Osteoblast (primary cell): ENCODE measurements around the gene SPPL2C. TPM values are rescaled to one million over a fixed set of nuclear protein-coding genes. Genes with fewer than 3 reads are reported as not detected.
A peak's percentile ranks its signal among the peaks of the same experiment; 100 is the strongest.

Experiments
- DNase-seq: peaks from one replicate; pipeline ENCODE4 v3.0.0; 2011; ENCODE audit warnings: low spot score, mixed read lengths; ENCODE audit not compliant: insufficient read length; ENCODE audit errors: missing footprints
- H2AFZ ChIP-seq: 2 replicates; pipeline ENCODE4 v1.6.0; 2011; ENCODE audit warnings: mild to moderate bottlenecking, low read length
- H3K27ac ChIP-seq: 2 replicates; pipeline ENCODE4 v1.5.1; 2011; ENCODE audit warnings: mild to moderate bottlenecking, low read depth, low read length, moderate library complexity
- H3K27me3 ChIP-seq: 2 replicates; pipeline ENCODE4 v1.6.0; 2012; ENCODE audit warnings: mild to moderate bottlenecking, control low read depth, inconsistent platforms, low read length, moderate library complexity; ENCODE audit not compliant: insufficient read depth
- H3K36me3 ChIP-seq: 2 replicates; pipeline ENCODE4 v1.5.1; 2011; ENCODE audit warnings: mild to moderate bottlenecking, low read length, control low read depth, moderate library complexity; ENCODE audit not compliant: insufficient read depth
- H3K4me1 ChIP-seq: 2 replicates; pipeline ENCODE4 v1.5.1; 2011; ENCODE audit warnings: mild to moderate bottlenecking, low read length, control low read depth, moderate library complexity; ENCODE audit not compliant: insufficient read depth
- H3K4me2 ChIP-seq: 2 replicates; pipeline ENCODE4 v1.6.0; 2011; ENCODE audit warnings: mild to moderate bottlenecking, low read length; ENCODE audit not compliant: insufficient read depth
- H3K4me3 ChIP-seq: fragments of 200-600 bp; sonication (generic); 3 replicates; pipeline ENCODE4 v1.5.1; 2012; ENCODE audit warnings: mild to moderate bottlenecking, low read length, inconsistent platforms; ENCODE audit not compliant: insufficient read depth
- H3K79me2 ChIP-seq: 2 replicates; pipeline ENCODE4 v1.6.0; 2012; ENCODE audit warnings: mild to moderate bottlenecking, low read length, control low read depth, inconsistent platforms; ENCODE audit not compliant: insufficient read depth
- H3K9me3 ChIP-seq: 2 replicates; pipeline ENCODE4 v1.5.1; 2011; ENCODE audit warnings: low read depth, low read length, control low read depth
- H4K20me1 ChIP-seq: 2 replicates; pipeline ENCODE4 v1.6.0; 2012; ENCODE audit warnings: mild to moderate bottlenecking, low read length, control low read depth; ENCODE audit not compliant: insufficient read depth
- total RNA-seq: library from RNA; depleted of rRNA; stranded (reverse); fragments of >200 nt; gene quantifications from 2 replicates; pipeline ENCODE4 v1.2.3, GENCODE V29; 2012
- TF ChIP-seq, protein P1 (sequence below): IDR thresholded peaks from 2 replicates; pipeline ENCODE4 v1.5.1; 2011; ENCODE audit warnings: mild to moderate bottlenecking, low read depth, low read length, moderate library complexity; ENCODE audit errors: extremely low read depth

The SPPL2C gene
- total RNA-seq, 1 donor = not detected

DNA sequence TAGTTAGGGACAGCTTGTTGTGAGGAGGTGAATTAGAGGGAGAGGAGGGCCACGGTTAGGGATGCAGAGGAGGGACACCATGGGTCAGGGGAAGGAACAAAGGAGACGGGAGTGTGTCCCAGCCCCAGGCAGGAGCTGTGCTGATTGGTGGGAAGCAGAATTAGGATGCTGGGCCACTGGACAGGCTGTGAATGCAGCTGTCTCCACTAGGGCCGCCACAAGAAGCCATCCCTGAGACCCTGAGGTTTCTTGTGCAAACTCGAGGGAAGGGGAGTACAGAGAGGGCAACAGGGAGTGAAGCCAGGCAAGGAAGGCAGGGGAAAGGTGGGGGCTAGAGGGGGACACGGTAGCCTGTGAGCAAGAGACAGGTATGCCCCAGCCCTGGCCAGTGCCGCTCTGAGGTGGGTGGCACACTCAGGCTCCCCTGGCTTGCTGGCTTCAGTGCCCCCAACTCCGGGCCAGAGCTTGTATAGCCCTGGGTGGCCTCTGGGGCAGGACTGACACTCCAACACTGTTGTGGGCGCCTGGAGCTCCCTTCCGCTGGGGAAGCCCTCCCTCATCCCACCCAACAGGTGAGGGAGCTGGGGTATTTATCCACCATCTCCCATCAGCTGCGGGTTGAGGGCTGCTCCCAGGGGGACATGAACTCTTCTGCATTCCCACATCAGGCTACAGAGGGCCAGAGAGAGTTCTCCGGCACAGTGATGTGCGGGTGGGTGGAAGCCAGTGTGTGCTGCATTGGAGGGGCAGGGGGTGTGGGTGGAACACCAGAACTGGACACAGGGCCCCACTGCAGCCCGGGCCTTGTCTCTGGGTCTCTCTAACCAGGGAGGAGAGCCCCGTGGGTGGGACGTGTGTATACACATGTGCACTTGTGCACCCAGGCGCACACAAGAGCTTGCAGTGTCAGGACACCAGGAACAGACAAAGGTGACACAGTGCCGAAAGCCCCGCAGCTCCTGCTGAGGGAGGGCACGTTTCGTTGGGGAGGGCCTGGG, 8.3 kb upstream of the SPPL2C start:
- no peaks in the 10 kb centered on the region for H3K9me3 ChIP-seq
- no peak overlapping the region for H3K27ac ChIP-seq

DNA sequence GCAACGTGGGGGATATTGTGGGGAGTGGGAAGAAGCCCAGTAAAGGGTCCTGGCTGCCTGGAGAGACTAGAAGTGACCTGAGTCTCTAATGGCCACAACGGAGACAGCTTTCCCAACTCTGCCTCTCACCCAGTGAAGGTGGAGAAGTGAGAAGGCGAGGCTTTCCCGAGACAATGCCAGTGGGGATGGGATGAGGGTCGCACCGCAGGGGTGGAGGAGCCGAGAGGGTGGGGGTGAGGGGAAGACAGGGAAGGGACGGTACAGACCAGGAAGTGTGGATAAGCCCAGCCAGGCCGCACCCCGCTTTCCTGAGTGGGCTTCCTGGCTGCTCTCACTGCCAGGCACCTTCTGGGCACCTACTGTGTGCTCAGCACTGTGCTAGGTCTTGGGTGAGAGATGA, 7.5 kb upstream of the SPPL2C start:
- Histone ChIP-seq H3K36me3 (no peaks in the 10 kb centered on the region), H3K79me2 (no peaks in the 10 kb centered on the region), H4K20me1 (no peaks in the 10 kb centered on the region)

More for the DNA sequence above, 8.3 kb upstream of the SPPL2C start:
- DNase-seq = peak; percentile 79
- no peak overlapping the region for H3K4me3 ChIP-seq
- no peaks in the 10 kb centered on the region for H3K36me3 ChIP-seq
- H2AFZ ChIP-seq = no peak overlapping the region
- H4K20me1 ChIP-seq = no peaks in the 10 kb centered on the region
- no peak overlapping the region for H3K4me2 ChIP-seq
- no peaks in the 10 kb centered on the region for H3K27me3 ChIP-seq
- H3K79me2 ChIP-seq = no peaks in the 10 kb centered on the region
- no peaks in the 10 kb centered on the region for H3K4me1 ChIP-seq
- TF ChIP-seq, protein P1, sequence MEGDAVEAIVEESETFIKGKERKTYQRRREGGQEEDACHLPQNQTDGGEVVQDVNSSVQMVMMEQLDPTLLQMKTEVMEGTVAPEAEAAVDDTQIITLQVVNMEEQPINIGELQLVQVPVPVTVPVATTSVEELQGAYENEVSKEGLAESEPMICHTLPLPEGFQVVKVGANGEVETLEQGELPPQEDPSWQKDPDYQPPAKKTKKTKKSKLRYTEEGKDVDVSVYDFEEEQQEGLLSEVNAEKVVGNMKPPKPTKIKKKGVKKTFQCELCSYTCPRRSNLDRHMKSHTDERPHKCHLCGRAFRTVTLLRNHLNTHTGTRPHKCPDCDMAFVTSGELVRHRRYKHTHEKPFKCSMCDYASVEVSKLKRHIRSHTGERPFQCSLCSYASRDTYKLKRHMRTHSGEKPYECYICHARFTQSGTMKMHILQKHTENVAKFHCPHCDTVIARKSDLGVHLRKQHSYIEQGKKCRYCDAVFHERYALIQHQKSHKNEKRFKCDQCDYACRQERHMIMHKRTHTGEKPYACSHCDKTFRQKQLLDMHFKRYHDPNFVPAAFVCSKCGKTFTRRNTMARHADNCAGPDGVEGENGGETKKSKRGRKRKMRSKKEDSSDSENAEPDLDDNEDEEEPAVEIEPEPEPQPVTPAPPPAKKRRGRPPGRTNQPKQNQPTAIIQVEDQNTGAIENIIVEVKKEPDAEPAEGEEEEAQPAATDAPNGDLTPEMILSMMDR = no peak

DNA sequence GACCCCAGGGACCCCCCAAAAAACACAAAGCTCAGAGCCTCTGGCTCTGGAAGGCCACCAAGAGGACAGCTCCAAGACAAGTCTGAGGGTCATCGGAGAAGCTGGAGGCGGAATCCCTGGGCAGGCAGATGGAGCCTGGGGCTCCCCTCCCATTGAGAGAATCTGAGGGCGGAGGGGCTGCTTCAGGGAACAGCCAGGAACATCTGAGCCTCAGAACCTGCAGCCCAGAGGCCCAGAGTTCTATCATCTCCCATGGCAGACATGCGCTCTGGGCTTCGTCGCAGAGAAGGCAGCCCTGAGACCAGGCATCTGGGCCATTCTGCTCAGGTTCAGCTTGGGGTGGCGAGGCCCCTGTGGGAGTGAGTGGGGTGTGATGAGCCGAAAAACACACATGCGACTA, 7.1 kb upstream of the SPPL2C start:
- TF ChIP-seq, protein P1 = no peak
- Histone ChIP-seq H3K9me3 (no peaks in the 10 kb centered on the region), H3K79me2 (no peaks in the 10 kb centered on the region), H3K4me3 (no peak overlapping the region), H2AFZ (no peak overlapping the region), H3K4me1 (no peaks in the 10 kb centered on the region), H3K27me3 (no peaks in the 10 kb centered on the region), H3K36me3 (no peaks in the 10 kb centered on the region), H4K20me1 (no peaks in the 10 kb centered on the region), H3K27ac (no peak overlapping the region), H3K4me2 (no peak overlapping the region)
- DNase-seq = peak; percentile 58

More for the DNA sequence above, 7.5 kb upstream of the SPPL2C start:
- TF ChIP-seq, protein P1 = no peak
- Histone ChIP-seq H3K27ac (no peak overlapping the region), H3K9me3 (no peaks in the 10 kb centered on the region), H3K27me3 (no peaks in the 10 kb centered on the region), H3K4me1 (no peaks in the 10 kb centered on the region), H2AFZ (no peak overlapping the region), H3K4me2 (no peak overlapping the region), H3K4me3 (no peak overlapping the region)
- no peak for DNase-seq

DNA sequence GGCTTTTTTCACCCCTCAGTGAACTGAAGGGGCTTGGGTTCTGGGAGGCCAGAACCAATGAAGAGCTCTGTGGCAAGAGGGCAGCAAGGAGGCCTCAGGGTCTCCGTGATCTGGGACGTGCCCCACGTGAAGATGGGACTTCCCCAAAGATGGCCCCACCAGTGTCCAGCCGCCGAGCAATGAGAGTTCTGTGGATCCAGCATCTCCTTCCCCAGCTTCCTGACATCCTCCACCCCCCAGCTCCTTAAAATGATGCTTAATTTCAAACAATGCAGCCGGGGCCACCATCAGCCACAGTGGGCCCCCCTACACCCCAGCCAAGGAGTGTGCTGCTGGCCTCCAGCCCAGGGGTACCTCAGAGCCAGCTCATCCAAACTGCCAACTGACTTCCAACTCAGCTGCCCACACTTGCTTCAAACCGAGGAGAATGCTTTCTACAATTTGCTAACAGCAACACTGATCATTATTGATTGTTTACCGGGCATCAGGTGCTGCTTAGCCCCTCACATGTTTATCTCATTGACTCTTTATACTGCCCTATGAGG, 5.9 kb upstream of the SPPL2C start:
- no peaks in the 10 kb centered on the region for H3K79me2 ChIP-seq
- H3K9me3 ChIP-seq = no peaks in the 10 kb centered on the region
- H3K4me3 ChIP-seq = no peak overlapping the region
- TF ChIP-seq, protein P1 = no peak
- no peaks in the 10 kb centered on the region for H4K20me1 ChIP-seq
- no peak overlapping the region for H2AFZ ChIP-seq
- no peak overlapping the region for H3K27ac ChIP-seq
- no peak overlapping the region for H3K4me2 ChIP-seq
- H3K4me1 ChIP-seq = no peaks in the 10 kb centered on the region
- no peaks in the 10 kb centered on the region for H3K36me3 ChIP-seq
- H3K27me3 ChIP-seq = no peaks in the 10 kb centered on the region
- peak; percentile 76 for DNase-seq
